Stimulated activated naive CD8-positive, alpha-beta T cell treated with anti-CD3 and anti-CD28 coated beads, Interleukin-15, amount 100 ng/mL, for 72 hours (primary cell): ENCODE results near the gene RADX.

Experiments used
- ATAC-seq: fragments of 150-1000 bp; cut with Tn5 transposase; 2 replicates; pipeline ENCODE4 v1.10.0; 2021; ENCODE audit warnings: mild to moderate bottlenecking, moderate library complexity
- DNase-seq, 2 donors: peaks; one replicate each; pipeline ENCODE4 v3.0.0; 2021 to 2022
- H3K27ac Mint-ChIP-seq, 2 donors: one replicate each; pipeline ENCODE4 v1.8.0; 2022; ENCODE audit warnings: mild to moderate bottlenecking in 2 of 2, mixed read lengths in 2 of 2, moderate library complexity in 2 of 2
- H3K27me3 Mint-ChIP-seq: one replicate; pipeline ENCODE4 v1.8.0; 2022; ENCODE audit warnings: mixed read lengths
- H3K4me1 Mint-ChIP-seq: one replicate; pipeline ENCODE4 v1.8.0; 2022; ENCODE audit warnings: mild to moderate bottlenecking, mixed read lengths
- H3K4me3 Mint-ChIP-seq, 2 donors: one replicate each; pipeline ENCODE4 v1.8.0; 2022; ENCODE audit warnings: mild to moderate bottlenecking in 2 of 2, mixed read lengths in 2 of 2, moderate library complexity in 1 of 2
- H3K9me3 Mint-ChIP-seq, 2 donors: one replicate each; pipeline ENCODE4 v1.8.0; 2022; ENCODE audit warnings: mixed read lengths in 2 of 2

Gene RADX

GRCh38 chrX:106611679-106612392 is at the start of gene RADX:
Gene RADX (plus strand): TSS chrX:106611978. CDS start chrX:106612081, 103 bp downstream.
- ATAC-seq, result peak; percentile 98
- H3K9me3 Mint-ChIP-seq, result no peaks in the 10 kb centered on the region
- no peaks in the 10 kb centered on the region for H3K27me3 Mint-ChIP-seq
- peak within 1 kb of the TSS; percentile 93 to 94 for H3K4me3 Mint-ChIP-seq
- peak; percentile 77 to 85 for DNase-seq
- H3K4me1 Mint-ChIP-seq, result peaks cover 22% of the 10 kb centered on the region
- peak within 1 kb of the TSS; percentile 85 to 92 for H3K27ac Mint-ChIP-seq

- Mint-ChIP-seq H3K4me1 (no peaks in the 10 kb centered on the region), H3K4me3 (no peak overlapping the region), H3K27me3 (peaks cover 37% of the 10 kb centered on the region), H3K9me3 (no peaks in the 10 kb centered on the region), H3K27ac (no peak overlapping the region)
- ATAC-seq, result no peak
- no peak for DNase-seq
These were observed 46.8 kb upstream of the RADX start for GRCh38 chrX:106564986-106565385.

DNA sequence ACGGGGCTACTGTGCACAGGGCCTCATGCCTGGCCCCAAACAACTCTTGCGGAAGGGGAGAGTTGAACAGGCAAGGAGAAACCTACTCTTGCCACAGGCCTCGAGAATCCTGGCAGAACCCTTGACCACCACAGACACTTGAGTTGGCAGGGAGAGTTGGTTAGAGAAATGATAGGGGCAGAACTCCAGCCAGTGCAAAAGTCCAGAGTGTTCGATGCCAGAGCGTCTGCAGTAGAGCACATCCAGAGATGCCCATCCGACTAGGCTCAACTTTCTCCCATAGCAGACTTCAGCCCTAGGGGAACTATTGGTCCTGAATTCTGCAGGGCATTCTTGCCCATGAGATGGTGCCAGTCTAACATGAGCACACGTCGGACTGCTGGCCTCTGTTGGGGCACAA is 45.4 kb upstream of the RADX start:
- no peak for DNase-seq
- Mint-ChIP-seq H3K4me3 (no peak overlapping the region), H3K4me1 (no peaks in the 10 kb centered on the region), H3K27ac (no peak overlapping the region), H3K27me3 (peaks cover 38% of the 10 kb centered on the region), H3K9me3 (no peaks in the 10 kb centered on the region)
- ATAC-seq, result no peak

GRCh38 chrX:106581856-106582255 is 29.9 kb upstream of the RADX start:
- Mint-ChIP-seq H3K9me3 (no peaks in the 10 kb centered on the region), H3K27me3 (no peaks in the 10 kb centered on the region), H3K27ac (no peak overlapping the region), H3K4me3 (no peak overlapping the region), H3K4me1 (no peaks in the 10 kb centered on the region)
- ATAC-seq (no peak), DNase-seq (no peak)

DNA sequence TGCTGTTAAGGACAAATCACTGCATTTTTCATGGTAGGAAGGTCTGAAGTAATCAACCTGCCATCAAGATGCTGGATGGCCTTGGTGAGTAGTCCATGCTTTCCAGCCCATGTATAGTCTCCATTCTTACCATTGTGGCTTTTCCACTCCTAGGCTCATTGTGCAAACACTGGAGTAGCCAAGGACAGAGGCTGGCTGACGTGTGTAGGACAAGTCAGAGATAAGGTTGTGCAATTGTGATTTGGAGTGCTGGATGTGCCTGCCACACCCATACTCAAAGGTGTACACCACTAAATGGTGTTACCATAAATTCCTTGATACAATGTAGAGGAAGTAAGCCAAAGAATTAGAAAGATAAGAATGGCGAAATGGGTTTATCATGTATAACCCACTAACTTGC is 26.3 kb upstream of the RADX start:
- peaks cover 10% of the 10 kb centered on the region for H3K4me1 Mint-ChIP-seq
- no peak overlapping the region for H3K4me3 Mint-ChIP-seq
- H3K27ac Mint-ChIP-seq, result no peak overlapping the region
- H3K27me3 Mint-ChIP-seq, result no peaks in the 10 kb centered on the region
- no peaks in the 10 kb centered on the region for H3K9me3 Mint-ChIP-seq
- ATAC-seq (no peak), DNase-seq (no peak)

DNA sequence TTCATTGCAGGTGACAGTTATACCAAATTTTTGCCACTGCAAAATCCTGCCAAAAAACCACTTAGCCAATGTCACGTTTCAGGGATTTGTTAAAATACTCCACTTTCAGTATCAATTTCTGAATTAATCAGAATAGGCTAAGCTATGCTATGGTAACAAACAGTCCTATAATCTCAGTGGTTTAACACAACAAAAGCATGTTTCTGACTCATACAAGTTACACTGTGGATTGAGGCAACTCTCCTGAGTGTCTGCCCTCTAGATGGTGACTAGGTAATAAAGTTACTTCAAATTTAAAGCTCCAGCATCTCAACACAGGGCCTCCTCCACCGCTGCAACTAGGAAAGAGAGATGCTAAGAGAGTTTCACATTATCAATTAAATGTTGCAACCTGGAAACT is 23.0 kb upstream of the RADX start:
- Mint-ChIP-seq H3K27ac (no peak overlapping the region), H3K27me3 (no peaks in the 10 kb centered on the region), H3K4me1 (peaks cover 10% of the 10 kb centered on the region), H3K4me3 (no peak overlapping the region), H3K9me3 (no peaks in the 10 kb centered on the region)
- ATAC-seq (peak; percentile 99), DNase-seq (no peak)

- ATAC-seq (no peak), DNase-seq (no peak)
- peaks cover 14% of the 10 kb centered on the region for H3K27me3 Mint-ChIP-seq
- H3K4me1 Mint-ChIP-seq, result no peaks in the 10 kb centered on the region
- H3K4me3 Mint-ChIP-seq, result no peak overlapping the region
- H3K27ac Mint-ChIP-seq, result no peak overlapping the region
- H3K9me3 Mint-ChIP-seq, result no peaks in the 10 kb centered on the region
These were observed 12.4 kb upstream of the RADX start for GRCh38 chrX:106599411-106599810.

DNA sequence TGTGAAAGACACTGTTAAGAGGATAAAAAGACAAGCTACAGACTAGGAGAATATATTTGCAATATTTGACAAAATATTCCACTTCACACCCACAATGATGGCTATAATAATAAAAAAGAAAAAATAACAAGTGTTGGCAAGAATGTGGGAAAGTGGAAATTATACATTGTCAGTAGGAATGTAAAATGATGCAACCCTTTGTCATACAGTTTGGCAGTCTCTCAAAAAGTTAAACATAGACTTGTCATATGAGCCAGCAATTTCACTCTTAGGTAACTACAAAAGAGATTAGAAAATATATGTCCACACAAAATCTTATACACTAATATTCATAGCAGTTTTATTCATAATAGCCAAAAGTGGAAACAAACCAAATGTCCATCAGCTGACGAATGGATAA is 5.2 kb upstream of the RADX start:
- peaks cover 10% of the 10 kb centered on the region for H3K4me1 Mint-ChIP-seq
- ATAC-seq (no peak), DNase-seq (no peak)
- no peak overlapping the region for H3K27ac Mint-ChIP-seq
- no peaks in the 10 kb centered on the region for H3K27me3 Mint-ChIP-seq
- no peaks in the 10 kb centered on the region for H3K9me3 Mint-ChIP-seq
- H3K4me3 Mint-ChIP-seq, result no peak overlapping the region

DNA sequence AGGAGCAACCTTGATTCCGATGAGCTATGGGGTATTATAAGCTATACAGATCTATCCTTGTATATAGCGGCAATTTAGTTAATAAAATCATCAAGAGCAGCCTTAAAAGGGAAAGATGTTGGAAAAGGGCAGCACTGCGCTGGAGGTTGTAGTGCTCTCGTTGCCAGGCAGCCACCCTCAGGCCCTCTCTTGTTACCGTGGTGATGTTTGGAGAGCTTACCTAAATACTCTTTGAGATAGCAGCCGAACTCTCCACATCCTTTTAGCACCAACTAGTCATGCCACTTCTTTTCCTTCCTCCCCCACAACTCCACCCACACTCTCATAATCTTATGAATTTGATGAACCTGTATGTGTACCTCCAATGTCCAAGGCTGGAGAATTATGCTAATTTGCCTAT is 3.8 kb upstream of the RADX start:
- peak in 1 of 2 donors; percentile 8 for DNase-seq
- Mint-ChIP-seq H3K27me3 (no peaks in the 10 kb centered on the region), H3K27ac (peak overlapping the region in 1 of 2 donors; percentile 68), H3K4me3 (no peak overlapping the region), H3K4me1 (peaks cover 11% of the 10 kb centered on the region), H3K9me3 (no peaks in the 10 kb centered on the region)
- no peak for ATAC-seq

DNA sequence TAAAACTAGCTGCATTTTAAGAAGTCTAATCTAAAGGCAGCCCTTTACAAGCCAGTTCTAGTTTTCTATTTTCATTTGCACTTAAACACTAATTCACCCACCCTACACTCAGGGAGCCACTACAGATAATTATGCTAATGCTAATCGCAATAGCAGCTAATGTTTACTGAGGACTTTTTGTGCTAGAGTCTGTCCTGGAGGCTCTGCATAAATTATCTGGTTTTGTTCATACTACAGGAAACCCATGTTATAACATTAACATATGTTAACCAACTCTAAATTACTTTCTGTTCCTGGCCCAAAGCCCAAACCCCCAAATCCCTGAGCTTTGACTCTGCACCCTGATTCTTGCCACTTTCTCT is 480 bp upstream of the RADX start:
- H3K4me3 Mint-ChIP-seq, result peak overlapping the region; percentile 93 to 94
- peak overlapping the region; percentile 69 to 92 for H3K27ac Mint-ChIP-seq
- ATAC-seq, result no peak
- H3K4me1 Mint-ChIP-seq, result peaks cover 22% of the 10 kb centered on the region
- H3K9me3 Mint-ChIP-seq, result no peaks in the 10 kb centered on the region
- H3K27me3 Mint-ChIP-seq, result no peaks in the 10 kb centered on the region
- no peak for DNase-seq

DNA sequence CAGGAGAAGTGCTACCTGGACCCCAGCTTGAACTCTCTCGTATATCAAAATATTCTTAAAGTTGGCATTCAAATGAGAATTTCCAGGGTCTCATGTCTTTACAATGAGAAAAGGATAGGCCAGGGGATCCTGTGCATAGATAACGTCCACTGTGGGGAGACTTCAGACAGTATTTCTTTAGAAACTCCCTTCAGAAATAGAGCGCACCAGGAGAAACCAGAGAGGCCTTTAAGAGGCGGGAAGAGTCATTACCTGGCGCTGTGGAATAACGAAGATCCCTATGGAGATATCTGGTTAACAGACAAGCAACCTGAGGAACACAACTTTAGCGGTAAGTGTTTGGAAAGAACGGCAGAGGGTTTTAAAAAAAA is 600 bp downstream of the RADX start:
- no peak for DNase-seq
- peak; percentile 13 for ATAC-seq
- H3K4me3 Mint-ChIP-seq, result peak overlapping the region; percentile 93 to 94
- no peaks in the 10 kb centered on the region for H3K27me3 Mint-ChIP-seq
- peaks cover 22% of the 10 kb centered on the region for H3K4me1 Mint-ChIP-seq
- H3K27ac Mint-ChIP-seq, result peak overlapping the region; percentile 85 to 90
- no peaks in the 10 kb centered on the region for H3K9me3 Mint-ChIP-seq

- DNase-seq (no peak), ATAC-seq (no peak)
- H3K4me1 Mint-ChIP-seq, result peaks cover 14% of the 10 kb centered on the region
- H3K9me3 Mint-ChIP-seq, result no peaks in the 10 kb centered on the region
- H3K27me3 Mint-ChIP-seq, result no peaks in the 10 kb centered on the region
- no peak overlapping the region for H3K27ac Mint-ChIP-seq
- H3K4me3 Mint-ChIP-seq, result peak overlapping the region; percentile 93 to 94
These were observed 1.5 kb downstream of the RADX start for GRCh38 chrX:106613277-106613676.

GRCh38 chrX:106615041-106615440 is 3.3 kb downstream of the RADX start:
- Mint-ChIP-seq H3K4me1 (peaks cover 12% of the 10 kb centered on the region), H3K27ac (no peak overlapping the region), H3K4me3 (no peak overlapping the region), H3K9me3 (no peaks in the 10 kb centered on the region), H3K27me3 (no peaks in the 10 kb centered on the region)
- DNase-seq (no peak), ATAC-seq (no peak)

- Mint-ChIP-seq H3K9me3 (no peaks in the 10 kb centered on the region), H3K27me3 (no peaks in the 10 kb centered on the region), H3K27ac (no peak overlapping the region), H3K4me1 (peaks cover 6% of the 10 kb centered on the region), H3K4me3 (no peak overlapping the region)
- ATAC-seq, result no peak
- no peak for DNase-seq
These were observed 8.0 kb downstream of the RADX start for GRCh38 chrX:106619797-106620196.

DNA sequence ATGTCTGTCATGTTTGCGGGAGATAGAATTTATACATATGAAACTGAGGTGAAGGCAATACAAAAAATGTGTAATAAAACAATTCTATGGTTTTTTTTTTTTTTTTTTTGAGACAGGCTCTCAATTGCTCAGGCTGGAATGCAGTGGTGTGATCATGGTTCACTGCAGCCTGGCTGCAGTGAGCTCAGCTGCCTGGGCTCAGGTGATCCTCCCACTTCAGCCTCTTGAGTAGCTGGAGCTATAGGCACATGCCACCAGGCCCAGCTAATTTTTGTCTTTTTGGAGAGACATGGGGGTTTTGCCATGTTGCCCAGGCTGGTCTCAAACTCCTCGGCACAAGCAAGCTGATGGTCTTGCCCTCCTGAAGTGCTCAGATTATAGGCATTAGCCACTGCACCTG is 10.1 kb downstream of the RADX start:
- H3K9me3 Mint-ChIP-seq, result no peaks in the 10 kb centered on the region
- no peak overlapping the region for H3K4me3 Mint-ChIP-seq
- ATAC-seq (no peak), DNase-seq (no peak)
- H3K27ac Mint-ChIP-seq, result no peak overlapping the region
- no peaks in the 10 kb centered on the region for H3K27me3 Mint-ChIP-seq
- H3K4me1 Mint-ChIP-seq, result no peaks in the 10 kb centered on the region

GRCh38 chrX:106626789-106627188 is 15.0 kb downstream of the RADX start:
- H3K4me3 Mint-ChIP-seq, result no peak overlapping the region
- no peak for ATAC-seq
- DNase-seq, result no peak
- H3K27ac Mint-ChIP-seq, result no peak overlapping the region
- no peaks in the 10 kb centered on the region for H3K4me1 Mint-ChIP-seq
- H3K27me3 Mint-ChIP-seq, result no peaks in the 10 kb centered on the region
- no peaks in the 10 kb centered on the region for H3K9me3 Mint-ChIP-seq

GRCh38 chrX:106631615-106632014 is 19.8 kb downstream of the RADX start:
- Mint-ChIP-seq H3K9me3 (no peaks in the 10 kb centered on the region), H3K4me3 (no peak overlapping the region), H3K4me1 (no peaks in the 10 kb centered on the region), H3K27me3 (no peaks in the 10 kb centered on the region), H3K27ac (no peak overlapping the region)
- ATAC-seq (no peak), DNase-seq (no peak)
